ENCODE measurements around the gene PKP1.

Gene PKP1

GRCh38 chr1:201311356-201312011, 28.2 kb downstream of the PKP1 start:
- DNase-seq = no peak

DNA sequence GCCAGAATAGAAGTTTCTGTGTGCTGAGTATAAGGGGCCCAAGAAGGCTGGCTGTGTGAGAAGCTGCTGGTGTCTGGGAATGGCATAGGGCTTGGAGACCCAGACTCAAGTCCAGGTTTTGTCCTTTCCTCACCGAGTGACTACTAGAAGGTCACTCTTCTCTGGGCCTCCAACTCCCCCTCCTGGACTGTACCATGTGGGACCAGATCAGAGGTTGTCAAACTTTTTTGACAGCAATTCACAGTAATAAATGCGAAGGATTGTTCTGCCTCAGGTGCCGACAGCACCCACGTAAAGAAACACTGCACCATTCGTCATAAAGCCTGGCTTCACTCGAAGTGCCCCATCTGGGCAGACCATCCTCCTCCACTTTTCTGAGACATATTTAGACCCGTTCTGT, 29.0 kb downstream of the PKP1 start:
- DNase-seq = no peak

GRCh38 chr1:201313086-201313485, 29.8 kb downstream of the PKP1 start:
- no peak for DNase-seq

DNA sequence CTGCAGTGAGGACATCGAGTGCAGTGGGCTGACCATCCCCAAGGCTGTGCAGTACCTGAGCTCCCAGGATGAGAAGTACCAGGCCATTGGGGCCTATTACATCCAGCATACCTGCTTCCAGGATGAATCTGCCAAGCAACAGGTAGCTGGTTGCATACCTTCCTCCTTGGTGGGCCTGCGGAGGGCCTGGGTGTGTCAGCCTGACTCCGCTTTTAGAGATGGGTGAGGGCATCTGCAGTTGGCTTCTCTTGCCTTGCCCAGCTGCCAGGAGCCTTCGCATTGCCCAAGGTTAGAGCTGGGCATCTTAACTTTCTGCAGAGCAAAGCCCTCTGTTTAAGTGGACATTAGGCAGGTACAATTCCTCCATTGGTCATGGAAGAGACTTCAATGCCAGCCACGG, 33.2 kb downstream of the PKP1 start:
- no peak for DNase-seq

DNA sequence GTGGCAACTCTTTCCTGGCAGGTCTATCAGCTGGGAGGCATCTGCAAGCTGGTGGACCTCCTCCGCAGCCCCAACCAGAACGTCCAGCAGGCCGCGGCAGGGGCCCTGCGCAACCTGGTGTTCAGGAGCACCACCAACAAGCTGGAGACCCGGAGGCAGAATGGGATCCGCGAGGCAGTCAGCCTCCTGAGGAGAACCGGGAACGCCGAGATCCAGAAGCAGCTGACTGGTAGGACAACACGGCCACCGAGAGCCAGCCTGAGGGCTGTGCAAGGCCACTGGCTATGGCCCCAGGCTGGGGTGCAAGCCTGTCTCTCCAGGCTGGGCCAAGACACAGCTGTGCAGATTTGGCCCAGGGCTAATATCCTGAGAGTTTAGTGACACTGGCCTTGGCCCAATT, 34.2 kb downstream of the PKP1 start:
- DNase-seq = no peak

DNA sequence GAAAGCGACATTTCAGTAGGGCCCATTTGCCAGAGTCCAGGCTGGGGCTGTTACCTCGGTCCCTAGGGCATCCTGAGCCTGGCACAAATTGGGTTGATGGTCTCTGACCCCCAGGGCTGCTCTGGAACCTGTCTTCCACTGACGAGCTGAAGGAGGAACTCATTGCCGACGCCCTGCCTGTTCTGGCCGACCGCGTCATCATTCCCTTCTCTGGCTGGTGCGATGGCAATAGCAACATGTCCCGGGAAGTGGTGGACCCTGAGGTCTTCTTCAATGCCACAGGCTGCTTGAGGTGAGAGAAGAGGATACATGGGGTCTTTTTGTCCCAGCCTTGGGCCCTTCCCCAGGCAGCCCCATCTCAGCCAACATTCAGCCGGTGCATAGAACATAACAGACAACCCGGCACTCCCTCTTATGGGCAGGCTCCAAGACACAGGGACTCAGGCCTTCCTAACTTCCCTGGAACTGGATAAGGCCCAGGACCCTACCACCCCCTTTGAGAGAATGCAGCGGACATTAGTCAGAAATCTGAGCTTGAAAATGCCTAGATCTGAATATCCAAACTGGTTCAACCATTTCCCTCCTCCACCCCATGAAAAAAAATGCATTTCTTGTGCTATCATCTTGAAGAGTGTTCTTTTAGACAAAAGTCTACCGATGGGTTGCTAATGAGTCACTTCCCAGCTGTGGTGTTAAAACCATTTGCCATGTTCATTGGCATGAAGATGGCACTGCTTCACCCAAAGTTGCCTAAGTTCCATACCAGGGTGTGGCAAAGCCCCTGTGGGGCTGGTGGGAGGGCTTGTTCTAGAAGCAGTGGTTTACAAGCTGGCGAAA, 35.4 kb downstream of the PKP1 start:
- no peak for DNase-seq

- no peak for DNase-seq
These were observed 36.3 kb downstream of the PKP1 start for GRCh38 chr1:201319631-201320030.

DNA sequence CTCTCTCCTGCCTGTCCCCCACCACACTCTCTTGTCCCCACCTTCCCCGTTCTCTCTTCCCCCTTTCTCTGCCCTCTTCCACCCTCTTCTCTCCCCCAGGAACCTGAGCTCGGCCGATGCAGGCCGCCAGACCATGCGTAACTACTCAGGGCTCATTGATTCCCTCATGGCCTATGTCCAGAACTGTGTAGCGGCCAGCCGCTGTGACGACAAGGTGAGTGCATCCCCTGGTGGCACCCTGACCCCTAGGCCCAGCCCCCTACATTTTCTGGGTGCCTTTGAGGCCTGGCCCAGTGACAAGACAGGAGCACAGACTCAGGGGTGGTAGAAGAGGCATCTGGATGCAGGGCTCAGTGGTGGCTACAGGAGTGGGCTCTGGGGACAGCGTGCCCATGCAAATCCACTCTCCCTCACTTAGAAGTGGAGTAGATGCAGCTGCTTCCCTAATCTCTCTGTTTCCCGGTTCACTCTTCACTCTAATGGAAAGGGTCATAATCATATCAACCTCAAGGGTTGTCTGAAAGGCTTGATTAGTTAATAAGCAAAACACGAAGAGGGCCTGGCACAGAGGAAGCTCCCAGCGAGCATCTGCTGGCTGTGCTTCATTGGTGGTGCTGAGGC, 37.0 kb downstream of the PKP1 start:
- DNase-seq = no peak

GRCh38 chr1:201321826-201322390, 38.6 kb downstream of the PKP1 start:
- no peak for DNase-seq

GRCh38 chr1:201322653-201323510, 39.6 kb downstream of the PKP1 start:
- DNase-seq = no peak

DNA sequence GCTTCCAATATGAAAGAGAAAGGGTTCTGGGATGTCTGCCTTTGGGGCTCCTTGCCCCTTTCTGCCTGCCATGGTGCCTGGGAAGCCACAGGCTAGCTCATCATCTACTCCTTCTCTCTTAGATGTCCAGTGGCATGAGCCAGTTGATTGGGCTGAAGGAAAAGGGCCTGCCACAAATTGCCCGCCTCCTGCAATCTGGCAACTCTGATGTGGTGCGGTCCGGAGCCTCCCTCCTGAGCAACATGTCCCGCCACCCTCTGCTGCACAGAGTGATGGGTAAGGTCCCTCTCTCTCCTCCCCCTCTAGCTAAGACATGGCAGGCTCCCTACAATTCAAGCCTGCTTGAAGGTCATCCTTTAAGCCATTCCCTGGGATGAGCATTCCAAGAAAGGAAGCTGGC, 41.0 kb downstream of the PKP1 start:
- no peak for DNase-seq

DNA sequence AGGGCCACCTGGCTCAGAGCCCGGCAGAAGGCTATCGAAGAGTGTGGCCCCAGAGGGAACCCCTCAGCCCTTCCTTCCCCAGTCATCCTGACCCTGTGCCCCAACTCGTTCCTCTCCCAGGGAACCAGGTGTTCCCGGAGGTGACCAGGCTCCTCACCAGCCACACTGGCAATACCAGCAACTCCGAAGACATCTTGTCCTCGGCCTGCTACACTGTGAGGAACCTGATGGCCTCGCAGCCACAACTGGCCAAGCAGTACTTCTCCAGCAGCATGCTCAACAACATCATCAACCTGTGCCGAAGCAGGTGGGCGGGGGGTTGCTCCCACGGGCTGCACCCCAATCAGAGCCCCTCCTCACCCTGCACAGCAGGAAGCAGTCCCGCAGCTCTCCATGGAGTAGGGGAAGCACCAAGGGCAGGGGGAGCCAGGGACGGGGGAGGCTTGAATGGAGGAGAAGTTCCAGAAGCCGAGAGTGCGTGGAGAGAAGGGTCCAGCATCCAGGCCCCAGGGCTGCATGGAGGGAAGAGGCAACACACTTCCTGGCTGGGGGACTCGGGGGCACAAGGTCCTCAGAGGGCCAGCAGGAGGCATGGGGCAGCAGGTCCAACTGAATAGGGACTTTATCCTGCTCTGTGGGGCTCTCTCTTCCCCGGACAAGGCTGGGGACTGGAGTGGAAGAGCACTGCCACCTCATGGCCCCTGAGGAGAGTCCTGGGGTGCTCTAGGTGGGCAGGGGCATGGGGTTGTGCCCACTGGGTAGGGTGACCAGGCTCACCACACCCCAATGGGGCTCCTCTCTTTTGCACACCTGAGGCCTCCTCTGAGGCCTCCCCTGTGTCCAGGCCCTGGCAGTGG, 41.7 kb downstream of the PKP1 start:
- DNase-seq = no peak

GRCh38 chr1:201325678-201326060, 42.4 kb downstream of the PKP1 start:
- no peak for DNase-seq

GRCh38 chr1:201326710-201327109, 43.4 kb downstream of the PKP1 start:
- no peak for DNase-seq

- no peak for DNase-seq
These were observed 44.5 kb downstream of the PKP1 start for GRCh38 chr1:201327687-201328240.

DNA sequence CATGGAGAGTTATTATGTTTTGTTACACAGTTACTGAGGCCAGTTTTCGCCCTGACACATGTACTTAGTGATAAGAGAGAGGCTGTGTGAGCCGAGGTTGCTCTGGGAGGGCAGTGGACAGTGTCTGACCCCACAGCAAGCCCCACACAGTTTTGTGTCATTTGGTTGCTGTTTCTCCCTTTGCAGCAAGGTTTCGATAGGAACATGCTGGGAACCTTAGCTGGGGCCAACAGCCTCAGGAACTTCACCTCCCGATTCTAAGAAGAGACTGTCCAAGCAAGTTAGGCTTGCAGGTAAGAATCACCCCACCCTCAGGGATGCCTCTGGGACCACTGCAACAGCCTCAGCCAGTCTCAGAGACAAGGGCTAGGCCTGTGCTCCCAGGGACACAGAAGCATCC, 45.3 kb downstream of the PKP1 start:
- no peak for DNase-seq

DNA sequence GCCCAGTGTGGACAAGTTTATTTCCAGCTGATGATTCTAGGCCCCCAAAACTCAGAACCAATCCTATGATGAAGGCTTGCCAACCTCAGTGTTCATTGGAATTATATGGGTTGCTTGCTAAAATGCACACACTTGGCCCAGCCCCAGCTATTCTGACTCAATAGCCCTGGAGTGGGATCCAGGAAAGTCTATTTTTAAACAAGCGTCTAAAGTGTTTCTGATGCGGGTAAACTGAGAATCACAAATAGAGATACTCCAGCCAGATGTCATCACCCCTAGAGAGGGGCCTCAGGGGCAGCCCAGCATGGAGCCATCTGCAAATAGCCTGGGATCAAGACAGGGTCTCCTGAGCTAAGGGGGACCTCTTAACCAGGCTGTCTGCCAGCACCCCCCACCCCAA, 46.0 kb downstream of the PKP1 start:
- no peak for DNase-seq

DNA sequence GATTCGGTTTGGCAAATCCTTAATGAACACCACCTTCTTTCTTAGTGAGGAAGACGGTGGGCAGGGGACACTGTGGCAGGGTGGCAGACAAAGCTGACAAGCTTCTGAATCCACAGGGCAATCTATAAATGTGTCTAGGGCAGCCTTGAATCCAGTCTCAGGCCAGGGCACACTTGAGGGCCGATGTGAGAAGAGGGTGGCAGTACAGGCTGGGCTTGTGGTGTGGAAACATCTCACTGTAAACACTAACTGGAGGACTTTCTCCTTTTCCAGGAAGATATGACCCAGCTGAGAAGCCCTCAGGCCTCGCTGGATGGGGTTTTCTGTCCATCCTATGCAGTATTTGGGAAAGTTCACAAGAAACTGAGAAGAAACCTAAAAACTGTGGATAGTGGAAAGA, 46.5 kb downstream of the PKP1 start:
- DNase-seq = no peak

- DNase-seq = no peak
These were observed 47.2 kb downstream of the PKP1 start for GRCh38 chr1:201330541-201330940.

DNA sequence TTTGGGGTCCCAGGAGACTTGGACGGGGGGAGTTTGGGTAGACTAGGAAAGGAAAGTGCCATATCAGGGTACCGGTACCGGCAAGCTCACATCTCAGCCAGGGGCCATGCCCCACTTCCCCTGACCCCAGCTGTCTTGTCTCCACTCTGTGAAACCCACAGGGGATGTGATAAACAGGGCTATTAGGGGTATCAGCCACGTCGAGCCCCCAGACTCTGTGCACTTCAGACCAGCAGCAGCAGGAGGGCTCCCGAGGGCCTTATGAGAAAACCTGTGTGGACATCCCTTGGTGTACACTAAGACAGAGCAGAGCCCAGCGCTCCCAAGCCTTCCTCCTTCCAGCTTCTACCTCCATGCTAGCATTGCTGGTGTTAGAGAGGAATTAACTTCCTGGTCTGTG, 47.9 kb downstream of the PKP1 start:
- DNase-seq = no peak

- no peak for DNase-seq
These were observed 48.7 kb downstream of the PKP1 start for GRCh38 chr1:201332021-201332420.
